HCT116 (cell line): ENCODE measurements around the gene GAREM2. TPM values are rescaled to one million over a fixed set of nuclear protein-coding genes. Genes with fewer than 3 reads are reported as not detected.

Experiments used
- ATAC-seq: fragments of 200-7000 bp; cut with Tn5 transposase; 2 replicates; pipeline ENCODE4 v1.9.1; 2020; ENCODE audit warnings: mild to moderate bottlenecking, moderate library complexity
- BruUV-seq: library from RNA; stranded (reverse); fragments of 400-500 nt; replicated peaks from 2 replicates; lab custom pipeline; 2021; lab: Mats Ljungman, UMichigan
- CTCF ChIA-PET: fragments of 300-600 bp; sonication (Branson Sonifier 250); formaldehyde crosslinking; loops from one replicate; lab custom pipeline; 2021; ENCODE audit warnings: antibody characterized with exemption; lab: Charles Lee
- POLR2A ChIA-PET: fragments of 300-600, 350-600 bp; sonication (Branson Sonifier 250); formaldehyde crosslinking; loops from one replicate; lab custom pipeline; 2021; ENCODE audit warnings: antibody characterized with exemption; lab: Charles Lee
- RAD21 ChIA-PET, 2 experiments: fragments of 300-600 bp; sonication (Branson Sonifier 250); formaldehyde crosslinking; loops; one replicate each; lab custom pipeline; 2023; ENCODE audit warnings: low total read pairs in 2 of 2; ENCODE audit not compliant: uncharacterized antibody in 2 of 2, unreplicated experiment in 2 of 2, low non-redundant PET in 1 of 2; lab: Charles Lee
- DNase-seq: peaks from one replicate; pipeline ENCODE4 v3.0.0-alpha.2; 2010; ENCODE audit warnings: low read depth, low spot score
- H2AFZ ChIP-seq: fragments of 200-600 bp; shearing (Covaris generic), sonication (generic); 2 replicates; pipeline ENCODE4 v1.6.1; 2017; ENCODE audit warnings: low read depth, mixed run types, mixed read lengths, antibody characterized with exemption, low read length; ENCODE audit not compliant: poor library complexity, severe bottlenecking
- H3K27ac ChIP-seq: 2 replicates; pipeline ENCODE4 v1.5.1; 2012; ENCODE audit warnings: low read depth, low read length
- H3K27me3 ChIP-seq: fragments of 200-600 bp; sonication (generic); 2 replicates; pipeline ENCODE4 v1.6.1; 2016; ENCODE audit warnings: mixed run types, low read length, mixed read lengths; ENCODE audit not compliant: insufficient read depth
- H3K36me3 ChIP-seq, 2 experiments: fragments of 200-500 bp in 1 of 2; fragments of 200-600 bp in 1 of 2; sonication (Bioruptor generic) in 1 of 2; sonication (generic) in 1 of 2; 2 replicates each; pipeline versions ENCODE4 v1.5.1 to v1.6.1; 2014 to 2016; ENCODE audit warnings: low read length in 2 of 2, inconsistent platforms in 1 of 2, mixed read lengths in 1 of 2, mixed run types in 1 of 2; ENCODE audit not compliant: insufficient read depth in 2 of 2, control insufficient read depth in 1 of 2
- H3K4me1 ChIP-seq, 2 experiments: fragments of 200-600 bp in 1 of 2; sonication (generic) in 1 of 2; 2 replicates each; pipeline versions ENCODE4 v1.5.1 to v1.6.1; 2012 to 2017; ENCODE audit warnings: low read length in 2 of 2, inconsistent platforms in 1 of 2, mild to moderate bottlenecking in 1 of 2, mixed read lengths in 1 of 2, mixed run types in 1 of 2, moderate library complexity in 1 of 2; ENCODE audit not compliant: insufficient read depth in 2 of 2, control insufficient read depth in 1 of 2
- H3K4me2 ChIP-seq: fragments of 200-600 bp; sonication (generic); 2 replicates; pipeline ENCODE4 v1.6.1; 2017; ENCODE audit warnings: mixed run types, low read length, mixed read lengths
- H3K4me3 ChIP-seq, 2 experiments: fragments of 200-600 bp in 1 of 2; sonication (generic) in 1 of 2; replicated peaks in 1 of 2; 2 replicates each; pipeline ENCODE4 v1.5.1; 2011 to 2016; ENCODE audit warnings: low read length in 2 of 2, control low read depth in 1 of 2, low read depth in 1 of 2, mild to moderate bottlenecking in 1 of 2, mixed read lengths in 1 of 2, mixed run types in 1 of 2
- H3K79me2 ChIP-seq: fragments of 200-600 bp; sonication (generic); 2 replicates; pipeline ENCODE4 v1.6.1; 2017; ENCODE audit warnings: mild to moderate bottlenecking, mixed run types, low read length, moderate library complexity, mixed read lengths; ENCODE audit not compliant: insufficient read depth
- H3K9ac ChIP-seq: fragments of 200-600 bp; sonication (generic); 2 replicates; pipeline ENCODE4 v1.6.1; 2016; ENCODE audit warnings: low read length, mixed read lengths
- H3K9me2 ChIP-seq: fragments of 200-600 bp; sonication (generic), shearing (Covaris generic); 2 replicates; pipeline ENCODE4 v1.6.1; 2017; ENCODE audit warnings: mixed run types, mild to moderate bottlenecking, moderate library complexity; ENCODE audit not compliant: insufficient read depth
- H3K9me3 ChIP-seq, 2 experiments: fragments of 200-500 bp in 1 of 2; fragments of 200-600 bp in 1 of 2; sonication (Bioruptor generic) in 1 of 2; sonication (generic) in 1 of 2; 2 replicates each; pipeline ENCODE4 v1.6.1; 2014 to 2017; ENCODE audit warnings: low read length in 2 of 2, mixed read lengths in 2 of 2, inconsistent platforms in 1 of 2, low read depth in 1 of 2, mild to moderate bottlenecking in 1 of 2, mixed run types in 1 of 2, moderate library complexity in 1 of 2; ENCODE audit not compliant: control insufficient read depth in 1 of 2, insufficient read depth in 1 of 2
- H4K20me1 ChIP-seq: fragments of 200-600 bp; sonication (generic), shearing (Covaris generic); 2 replicates; pipeline ENCODE4 v1.6.1; 2017; ENCODE audit warnings: mixed run types, mild to moderate bottlenecking, moderate library complexity; ENCODE audit not compliant: insufficient read depth
- CBX3 ChIP-seq: IDR thresholded peaks from 2 replicates; pipeline ENCODE4 v1.6.1; 2012; ENCODE audit warnings: low read depth
- CTCF ChIP-seq, 3 experiments: fragments of 200-600 bp in 1 of 3; sonication (generic) in 1 of 3; IDR thresholded peaks in 2 of 3; conservative IDR thresholded peaks in 1 of 3; 2 replicates each; pipeline ENCODE4 v1.5.1; 2012 to 2017; ENCODE audit warnings: low read depth in 2 of 3, low read length in 2 of 3, antibody characterized with exemption in 1 of 3, borderline replicate concordance in 1 of 3, control low read depth in 1 of 3, mild to moderate bottlenecking in 1 of 3, mixed read lengths in 1 of 3, mixed run types in 1 of 3, moderate library complexity in 1 of 3; ENCODE audit not compliant: insufficient read depth in 1 of 3
- EGR1 ChIP-seq: IDR thresholded peaks from 2 replicates; pipeline ENCODE4 v1.6.1; 2012; ENCODE audit warnings: low read depth
- ELF1 ChIP-seq: IDR thresholded peaks from 2 replicates; pipeline ENCODE4 v1.6.1; 2012; ENCODE audit warnings: low read depth, borderline replicate concordance
- EZH2 ChIP-seq: fragments of 200-600 bp; sonication (generic); IDR thresholded peaks from 2 replicates; pipeline ENCODE4 v1.6.1; 2017; ENCODE audit warnings: antibody characterized with exemption, mixed run types
- FOSL1 ChIP-seq: IDR thresholded peaks from 2 replicates; pipeline ENCODE4 v1.6.1; 2012; ENCODE audit warnings: low read depth
- JUND ChIP-seq: IDR thresholded peaks from 2 replicates; pipeline ENCODE4 v1.6.1; 2012
- MAX ChIP-seq: IDR thresholded peaks from 2 replicates; pipeline ENCODE4 v1.6.1; 2012
- POLR2A ChIP-seq: IDR thresholded peaks from 2 replicates; pipeline ENCODE4 v1.7.0; 2011; ENCODE audit warnings: borderline replicate concordance; ENCODE audit not compliant: insufficient read depth, insufficient read length; ENCODE audit errors: extremely low read depth
- POLR2AphosphoS5 ChIP-seq: IDR thresholded peaks from 2 replicates; pipeline ENCODE4 v1.6.1; 2011; ENCODE audit warnings: mild to moderate bottlenecking, low read depth, low read length, moderate library complexity
- RAD21 ChIP-seq: IDR thresholded peaks from 2 replicates; pipeline ENCODE4 v1.6.1; 2012; ENCODE audit warnings: low read depth, mild to moderate bottlenecking
- REST ChIP-seq: IDR thresholded peaks from 2 replicates; pipeline ENCODE4 v1.6.1; 2012; ENCODE audit warnings: low read depth
- SIN3A ChIP-seq: IDR thresholded peaks from 2 replicates; pipeline ENCODE4 v1.6.1; 2012; ENCODE audit warnings: low read depth
- SP1 ChIP-seq: IDR thresholded peaks from 2 replicates; pipeline ENCODE4 v1.6.1; 2012; ENCODE audit warnings: low read depth
- SRF ChIP-seq: IDR thresholded peaks from 2 replicates; pipeline ENCODE4 v1.6.1; 2012; ENCODE audit warnings: low read depth
- TCF7L2 ChIP-seq: IDR thresholded peaks from 2 replicates; pipeline ENCODE4 v1.7.0; 2011; ENCODE audit warnings: borderline replicate concordance, inconsistent platforms; ENCODE audit not compliant: insufficient read depth, insufficient read length; ENCODE audit errors: extremely low read depth
- YY1 ChIP-seq: IDR thresholded peaks from 2 replicates; pipeline ENCODE4 v1.6.1; 2011; ENCODE audit warnings: low read length, low read depth, moderate library complexity, mild to moderate bottlenecking; ENCODE audit not compliant: insufficient replicate concordance; ENCODE audit errors: extremely low read depth
- ZBTB33 ChIP-seq: IDR thresholded peaks from 2 replicates; pipeline ENCODE4 v1.6.1; 2011; ENCODE audit warnings: mild to moderate bottlenecking, low read length, moderate library complexity; ENCODE audit not compliant: insufficient replicate concordance; ENCODE audit errors: extremely low read depth
- ZFX ChIP-seq: fragments of 450-650 bp; IDR thresholded peaks from 2 replicates; pipeline ENCODE4 v1.6.1; 2017
- ZNF274 ChIP-seq: fragments of 200-500 bp; sonication (Bioruptor generic); IDR thresholded peaks from 2 replicates; pipeline ENCODE4 v1.6.1; 2014; ENCODE audit warnings: mild to moderate bottlenecking, low read depth, low read length, inconsistent platforms
- intact Hi-C: fragments of 100-400 bp; cut with micrococcal nuclease; formaldehyde crosslinking; loops from 2 replicates; pipeline ENCODE4 v1.10.0; 2022
- total RNA-seq: library from RNA; stranded (reverse); gene quantifications from one replicate; pipeline ENCODE4 v1.2.1, GENCODE V29; 2021; ENCODE audit not compliant: unreplicated experiment

Gene GAREM2
- total RNA-seq, 1 experiment from 2014 or later = 13.3 TPM

- H3K79me2 ChIP-seq = no peaks in the 10 kb centered on the region
- ATAC-seq (no peak), DNase-seq (no peak)
- no peaks in the 10 kb centered on the region for H3K9me3 ChIP-seq
- H2AFZ ChIP-seq = no peak overlapping the region
- H3K36me3 ChIP-seq = no peaks in the 10 kb centered on the region
- H3K9ac ChIP-seq = no peak overlapping the region
- intact Hi-C loops = no loop called here
- ChIA-PET POLR2A (no interaction called here), CTCF (no interaction called here), RAD21 (no interaction called here)
- TF ChIP-seq YY1 = no peak
- TF ChIP-seq SIN3A = no peak
- no peak for TF ChIP-seq CTCF (IDR thresholded peaks at IDR 0.05 in 2 of 3, conservative IDR thresholded peaks at IDR 0.05 in 1 of 3; ENCODE audit: borderline replicate concordance in 1 of 3, insufficient read depth in 1 of 3, low read depth in 2 of 3, low read length in 2 of 3)
- TF ChIP-seq ZFX = no peak
- TF ChIP-seq ELF1 = no peak
- TF ChIP-seq POLR2AphosphoS5 = no peak
- TF ChIP-seq POLR2A = no peak
- no peak for TF ChIP-seq ZBTB33
- TF ChIP-seq ZNF274 = no peak
- no peak for TF ChIP-seq FOSL1
- no peak for TF ChIP-seq RAD21
- no peak for TF ChIP-seq REST
- no peak for TF ChIP-seq SRF
- no peak for TF ChIP-seq EZH2
- no peak for TF ChIP-seq TCF7L2
- TF ChIP-seq JUND = no peak
- TF ChIP-seq SP1 = no peak
- TF ChIP-seq CBX3 = no peak
- no peak for TF ChIP-seq MAX
- TF ChIP-seq EGR1 = no peak
- BruUV-seq = no TSS peak
- H3K27ac ChIP-seq = no peak overlapping the region
- H3K9me2 ChIP-seq = no peaks in the 10 kb centered on the region
- no peak overlapping the region for H3K4me2 ChIP-seq
- no peaks in the 10 kb centered on the region for H3K27me3 ChIP-seq
- no peaks in the 10 kb centered on the region for H3K4me1 ChIP-seq
- no peak overlapping the region for H3K4me3 ChIP-seq
- H4K20me1 ChIP-seq = no peaks in the 10 kb centered on the region
Measured at GRCh38 chr2:26164641-26165211, 8.2 kb upstream of the GAREM2 start.
